Liver (tissue), 9 donors: ENCODE results near the gene IL17A. TPM values are rescaled to one million over a fixed set of nuclear protein-coding genes. Genes with fewer than 3 reads are reported as not detected.

ENCODE experiments used
- DNase-seq: peaks from one replicate; pipeline ENCODE4 v3.0.0-alpha.2; 2017; ENCODE audit warnings: low spot score
- H3K27ac ChIP-seq, 2 donors: one replicate each; pipeline ENCODE4 v1.7.0; 2013; ENCODE audit warnings: inconsistent platforms in 2 of 2, low read length in 2 of 2, control low read depth in 1 of 2, low read depth in 1 of 2, mild to moderate bottlenecking in 1 of 2
- H3K27me3 ChIP-seq, 4 donors: one replicate each; pipeline versions ENCODE4 v1.6.1 to v1.7.0; 2013; ENCODE audit warnings: low read length in 3 of 4, inconsistent platforms in 1 of 4, mild to moderate bottlenecking in 1 of 4, moderate library complexity in 1 of 4; ENCODE audit not compliant: control insufficient read depth in 4 of 4, insufficient read depth in 4 of 4
- H3K36me3 ChIP-seq, 4 donors: one replicate each; pipeline versions ENCODE4 v1.6.1 to v1.7.0; 2013; ENCODE audit warnings: low read length in 3 of 4, mild to moderate bottlenecking in 3 of 4, low read depth in 1 of 4, moderate library complexity in 1 of 4; ENCODE audit not compliant: control insufficient read depth in 4 of 4, insufficient read depth in 3 of 4
- H3K4me1 ChIP-seq, 4 donors: one replicate each; pipeline versions ENCODE4 v1.6.1 to v1.7.0; 2013; ENCODE audit warnings: low read length in 3 of 4, mild to moderate bottlenecking in 3 of 4, moderate library complexity in 1 of 4; ENCODE audit not compliant: control insufficient read depth in 4 of 4, insufficient read depth in 4 of 4
- H3K4me3 ChIP-seq, 3 donors: one replicate each; pipeline versions ENCODE4 v1.6.1 to v1.7.0; 2013; ENCODE audit warnings: low read length in 3 of 3, control low read depth in 1 of 3, low read depth in 1 of 3, mild to moderate bottlenecking in 1 of 3
- H3K9ac ChIP-seq, 2 donors: one replicate each; pipeline ENCODE4 v1.7.0; 2013; ENCODE audit warnings: low read length in 2 of 2, mild to moderate bottlenecking in 2 of 2, moderate library complexity in 2 of 2, control low read depth in 1 of 2, low read depth in 1 of 2
- H3K9me3 ChIP-seq, 4 donors: one replicate each; pipeline versions ENCODE4 v1.6.1 to v1.7.0; 2013; ENCODE audit warnings: low read length in 3 of 4; ENCODE audit not compliant: control insufficient read depth in 4 of 4
- EGR1 ChIP-seq, 2 donors: IDR thresholded peaks; 2 replicates each; pipeline ENCODE4 v1.6.1; 2016 to 2018; ENCODE audit warnings: antibody characterized with exemption in 2 of 2, low read depth in 2 of 2
- FOXA1 ChIP-seq: IDR thresholded peaks from 2 replicates; pipeline ENCODE4 v1.6.1; 2016; ENCODE audit warnings: antibody characterized with exemption
- FOXA2 ChIP-seq: IDR thresholded peaks from 2 replicates; pipeline ENCODE4 v1.6.1; 2016; ENCODE audit warnings: antibody characterized with exemption
- GABPA ChIP-seq, 2 donors: IDR thresholded peaks in 1 of 2; conservative IDR thresholded peaks in 1 of 2; 2 replicates each; pipeline ENCODE4 v1.6.1; 2016; ENCODE audit warnings: antibody characterized with exemption in 2 of 2, mild to moderate bottlenecking in 1 of 2, moderate library complexity in 1 of 2
- HNF4A ChIP-seq, 2 donors: conservative IDR thresholded peaks; 2 replicates each; pipeline ENCODE4 v1.6.1; 2016; ENCODE audit warnings: antibody characterized with exemption in 2 of 2, mild to moderate bottlenecking in 2 of 2
- HNF4G ChIP-seq: IDR thresholded peaks from 2 replicates; pipeline ENCODE4 v1.6.1; 2016; ENCODE audit warnings: antibody characterized with exemption
- JUND ChIP-seq, 2 donors: IDR thresholded peaks; 2 replicates each; pipeline ENCODE4 v1.6.1; 2016; ENCODE audit warnings: antibody characterized with exemption in 2 of 2
- NR2F2 ChIP-seq: IDR thresholded peaks from 2 replicates; pipeline ENCODE4 v1.6.1; 2016; ENCODE audit warnings: antibody characterized with exemption
- RAD21 ChIP-seq, 2 donors: IDR thresholded peaks; 2 replicates each; pipeline ENCODE4 v1.6.1; 2016; ENCODE audit warnings: antibody characterized with exemption in 2 of 2, mild to moderate bottlenecking in 2 of 2
- RXRA ChIP-seq, 2 donors: IDR thresholded peaks; 2 replicates each; pipeline ENCODE4 v1.6.1; 2017 to 2018; ENCODE audit warnings: antibody characterized with exemption in 2 of 2, mild to moderate bottlenecking in 1 of 2
- SP1 ChIP-seq: IDR thresholded peaks from 2 replicates; pipeline ENCODE4 v1.6.1; 2018; ENCODE audit warnings: antibody characterized with exemption, mild to moderate bottlenecking
- TAF1 ChIP-seq: conservative IDR thresholded peaks from 2 replicates; pipeline ENCODE4 v1.6.1; 2016; ENCODE audit warnings: antibody characterized with exemption, mild to moderate bottlenecking
- YY1 ChIP-seq: IDR thresholded peaks from 2 replicates; pipeline ENCODE4 v1.6.1; 2016; ENCODE audit warnings: antibody characterized with exemption, mild to moderate bottlenecking
- WGBS: extraction: QIAGEN DNeasy Blood & Tissue Kit; methylation state at CpG from one replicate; pipeline ENCODE4 v1.1.7; 2013; 5-methylcytosine and 5-hydroxymethylcytosine counted together
- polyA plus RNA-seq, 2 donors: library from polyadenylated mRNA; stranded (reverse) in 1 of 2; unstranded in 1 of 2; fragments of 200-250 nt in 1 of 2; fragments of >200 nt in 1 of 2; fragmentation: Nextera tagmentation in 1 of 2; extraction: Ambion mirVana in 1 of 2; gene quantifications; one replicate each; pipeline versions ENCODE4 v1.2.1 to v1.2.3, GENCODE V29; 2013 to 2015
- total RNA-seq, 2 donors: library from RNA; depleted of rRNA; stranded (reverse); fragments of >200 nt; gene quantifications; one replicate each; pipeline ENCODE4 v1.2.3, GENCODE V29; 2014
- TF ChIP-seq, protein P1 (sequence below): IDR thresholded peaks from 2 replicates; pipeline ENCODE4 v1.6.1; 2016; ENCODE audit warnings: antibody characterized with exemption
- TF ChIP-seq, protein P2 (sequence below): IDR thresholded peaks from 2 replicates; pipeline ENCODE4 v1.6.1; 2016; ENCODE audit warnings: antibody characterized with exemption
- TF ChIP-seq, protein P3 (sequence below): IDR thresholded peaks from 2 replicates; pipeline ENCODE4 v1.6.1; 2016; ENCODE audit warnings: antibody characterized with exemption
- TF ChIP-seq, protein P4 (sequence below): IDR thresholded peaks from 2 replicates; pipeline ENCODE4 v1.6.1; 2016; ENCODE audit warnings: antibody characterized with exemption, mild to moderate bottlenecking
- TF ChIP-seq, protein P5 (sequence below): fragments of 150-350 bp; IDR thresholded peaks from 2 replicates; pipeline ENCODE4 v1.5.1; 2017; ENCODE audit warnings: improper control_type of control experiment, low read depth, low read length; ENCODE audit not compliant: missing input control
- donor health status: healthy.
- donor health status: healthy.
- donor health status: healthy.
- donor health status: healthy.
- donor health status: healthy.

The IL17A gene
- total and polyA plus RNA-seq, 4 donors, result not detected

DNA sequence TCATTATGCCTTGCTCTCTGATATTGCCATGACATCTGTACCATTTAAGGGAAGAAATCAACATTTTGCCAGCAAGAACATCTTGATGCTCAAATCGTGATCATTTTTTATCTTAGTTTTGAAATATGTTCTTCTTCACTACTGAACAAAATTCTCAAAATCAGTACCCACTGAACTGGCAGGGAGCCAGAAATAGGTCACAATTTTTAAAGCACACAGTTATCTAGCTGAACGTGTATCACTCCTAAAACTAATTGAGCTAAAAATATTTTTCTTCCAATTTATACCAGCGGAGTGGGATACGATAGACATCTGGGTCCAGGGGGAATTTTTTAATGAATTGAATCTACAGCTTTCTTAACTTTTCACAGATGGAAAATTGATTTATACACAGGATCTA is 46.8 kb downstream of the IL17A start:
- no peak for DNase-seq
- H3K9me3 ChIP-seq, result no peaks in the 10 kb centered on the region
- H3K4me1 ChIP-seq, result peaks cover 0 to 6% (median 2%) of the 10 kb centered on the region in 4 donors
- no peaks in the 10 kb centered on the region for H3K36me3 ChIP-seq
- TF ChIP-seq RXRA (IDR thresholded peaks at IDR 0.05) (no peak), EGR1 (IDR thresholded peaks at IDR 0.05; ENCODE audit: low read depth in 2 of 2) (no peak), FOXA2 (no peak), TAF1 (no peak), GABPA (IDR thresholded peaks at IDR 0.05 in 1 of 2, conservative IDR thresholded peaks at IDR 0.05 in 1 of 2) (no peak), NR2F2 (no peak), JUND (IDR thresholded peaks at IDR 0.05) (no peak), HNF4A (conservative IDR thresholded peaks at IDR 0.05) (no peak), SP1 (no peak), YY1 (no peak), FOXA1 (no peak), RAD21 (IDR thresholded peaks at IDR 0.05) (no peak), HNF4G (no peak)
- TF ChIP-seq, protein P1, sequence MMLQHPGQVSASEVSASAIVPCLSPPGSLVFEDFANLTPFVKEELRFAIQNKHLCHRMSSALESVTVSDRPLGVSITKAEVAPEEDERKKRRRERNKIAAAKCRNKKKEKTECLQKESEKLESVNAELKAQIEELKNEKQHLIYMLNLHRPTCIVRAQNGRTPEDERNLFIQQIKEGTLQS, result no peak
- TF ChIP-seq, protein P2, sequence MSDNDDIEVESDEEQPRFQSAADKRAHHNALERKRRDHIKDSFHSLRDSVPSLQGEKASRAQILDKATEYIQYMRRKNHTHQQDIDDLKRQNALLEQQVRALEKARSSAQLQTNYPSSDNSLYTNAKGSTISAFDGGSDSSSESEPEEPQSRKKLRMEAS, result no peak
- TF ChIP-seq, protein P3, sequence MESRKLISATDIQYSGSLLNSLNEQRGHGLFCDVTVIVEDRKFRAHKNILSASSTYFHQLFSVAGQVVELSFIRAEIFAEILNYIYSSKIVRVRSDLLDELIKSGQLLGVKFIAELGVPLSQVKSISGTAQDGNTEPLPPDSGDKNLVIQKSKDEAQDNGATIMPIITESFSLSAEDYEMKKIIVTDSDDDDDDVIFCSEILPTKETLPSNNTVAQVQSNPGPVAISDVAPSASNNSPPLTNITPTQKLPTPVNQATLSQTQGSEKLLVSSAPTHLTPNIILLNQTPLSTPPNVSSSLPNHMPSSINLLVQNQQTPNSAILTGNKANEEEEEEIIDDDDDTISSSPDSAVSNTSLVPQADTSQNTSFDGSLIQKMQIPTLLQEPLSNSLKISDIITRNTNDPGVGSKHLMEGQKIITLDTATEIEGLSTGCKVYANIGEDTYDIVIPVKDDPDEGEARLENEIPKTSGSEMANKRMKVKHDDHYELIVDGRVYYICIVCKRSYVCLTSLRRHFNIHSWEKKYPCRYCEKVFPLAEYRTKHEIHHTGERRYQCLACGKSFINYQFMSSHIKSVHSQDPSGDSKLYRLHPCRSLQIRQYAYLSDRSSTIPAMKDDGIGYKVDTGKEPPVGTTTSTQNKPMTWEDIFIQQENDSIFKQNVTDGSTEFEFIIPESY, result no peak
- TF ChIP-seq, protein P4, sequence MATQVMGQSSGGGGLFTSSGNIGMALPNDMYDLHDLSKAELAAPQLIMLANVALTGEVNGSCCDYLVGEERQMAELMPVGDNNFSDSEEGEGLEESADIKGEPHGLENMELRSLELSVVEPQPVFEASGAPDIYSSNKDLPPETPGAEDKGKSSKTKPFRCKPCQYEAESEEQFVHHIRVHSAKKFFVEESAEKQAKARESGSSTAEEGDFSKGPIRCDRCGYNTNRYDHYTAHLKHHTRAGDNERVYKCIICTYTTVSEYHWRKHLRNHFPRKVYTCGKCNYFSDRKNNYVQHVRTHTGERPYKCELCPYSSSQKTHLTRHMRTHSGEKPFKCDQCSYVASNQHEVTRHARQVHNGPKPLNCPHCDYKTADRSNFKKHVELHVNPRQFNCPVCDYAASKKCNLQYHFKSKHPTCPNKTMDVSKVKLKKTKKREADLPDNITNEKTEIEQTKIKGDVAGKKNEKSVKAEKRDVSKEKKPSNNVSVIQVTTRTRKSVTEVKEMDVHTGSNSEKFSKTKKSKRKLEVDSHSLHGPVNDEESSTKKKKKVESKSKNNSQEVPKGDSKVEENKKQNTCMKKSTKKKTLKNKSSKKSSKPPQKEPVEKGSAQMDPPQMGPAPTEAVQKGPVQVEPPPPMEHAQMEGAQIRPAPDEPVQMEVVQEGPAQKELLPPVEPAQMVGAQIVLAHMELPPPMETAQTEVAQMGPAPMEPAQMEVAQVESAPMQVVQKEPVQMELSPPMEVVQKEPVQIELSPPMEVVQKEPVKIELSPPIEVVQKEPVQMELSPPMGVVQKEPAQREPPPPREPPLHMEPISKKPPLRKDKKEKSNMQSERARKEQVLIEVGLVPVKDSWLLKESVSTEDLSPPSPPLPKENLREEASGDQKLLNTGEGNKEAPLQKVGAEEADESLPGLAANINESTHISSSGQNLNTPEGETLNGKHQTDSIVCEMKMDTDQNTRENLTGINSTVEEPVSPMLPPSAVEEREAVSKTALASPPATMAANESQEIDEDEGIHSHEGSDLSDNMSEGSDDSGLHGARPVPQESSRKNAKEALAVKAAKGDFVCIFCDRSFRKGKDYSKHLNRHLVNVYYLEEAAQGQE, result no peak
- TF ChIP-seq, protein P5, sequence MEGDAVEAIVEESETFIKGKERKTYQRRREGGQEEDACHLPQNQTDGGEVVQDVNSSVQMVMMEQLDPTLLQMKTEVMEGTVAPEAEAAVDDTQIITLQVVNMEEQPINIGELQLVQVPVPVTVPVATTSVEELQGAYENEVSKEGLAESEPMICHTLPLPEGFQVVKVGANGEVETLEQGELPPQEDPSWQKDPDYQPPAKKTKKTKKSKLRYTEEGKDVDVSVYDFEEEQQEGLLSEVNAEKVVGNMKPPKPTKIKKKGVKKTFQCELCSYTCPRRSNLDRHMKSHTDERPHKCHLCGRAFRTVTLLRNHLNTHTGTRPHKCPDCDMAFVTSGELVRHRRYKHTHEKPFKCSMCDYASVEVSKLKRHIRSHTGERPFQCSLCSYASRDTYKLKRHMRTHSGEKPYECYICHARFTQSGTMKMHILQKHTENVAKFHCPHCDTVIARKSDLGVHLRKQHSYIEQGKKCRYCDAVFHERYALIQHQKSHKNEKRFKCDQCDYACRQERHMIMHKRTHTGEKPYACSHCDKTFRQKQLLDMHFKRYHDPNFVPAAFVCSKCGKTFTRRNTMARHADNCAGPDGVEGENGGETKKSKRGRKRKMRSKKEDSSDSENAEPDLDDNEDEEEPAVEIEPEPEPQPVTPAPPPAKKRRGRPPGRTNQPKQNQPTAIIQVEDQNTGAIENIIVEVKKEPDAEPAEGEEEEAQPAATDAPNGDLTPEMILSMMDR, result no peak
- no peak overlapping the region for H3K9ac ChIP-seq
- WGBS, result 69% methylated on average over 4 of the region's 4 CpGs
- no peak overlapping the region for H3K4me3 ChIP-seq
- no peaks in the 10 kb centered on the region for H3K27me3 ChIP-seq
- no peak overlapping the region for H3K27ac ChIP-seq
